ENCODE data around the gene EID2.

EID2 gene

DNA sequence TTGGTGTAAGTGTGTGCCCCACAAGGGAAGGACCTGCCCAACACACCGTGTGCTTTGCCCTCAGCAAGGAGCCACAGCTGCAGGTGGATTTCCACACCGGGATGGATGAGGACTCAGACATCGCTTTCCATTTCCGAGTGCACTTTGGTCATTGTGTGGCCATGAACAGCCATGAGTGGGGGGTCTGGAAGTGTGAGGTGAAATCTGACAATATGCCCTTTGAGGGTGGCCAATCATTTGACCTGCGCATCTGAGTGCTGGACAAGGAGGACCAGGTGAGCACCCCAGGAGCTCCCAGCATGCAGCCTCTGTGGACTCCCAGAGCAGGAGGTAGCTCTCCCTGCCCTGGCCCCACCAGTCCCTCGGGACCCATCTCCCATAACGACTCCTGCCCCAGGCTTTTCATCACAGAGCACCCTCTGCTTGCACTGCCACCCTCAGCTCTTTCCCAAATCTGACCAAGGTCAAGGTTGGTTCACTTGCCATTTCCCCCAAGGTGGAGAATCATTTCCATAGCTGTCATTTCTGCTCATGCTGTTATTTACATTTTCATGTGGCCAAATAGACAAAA, 13.2 kb upstream of the EID2 start:
- Histone ChIP-seq H3K27me3 (ENCODE audit: low read length) (no peaks in the 10 kb centered on the region), H3K36me3 (ENCODE audit: low read length) (no peaks in the 10 kb centered on the region), H4K20me1 (ENCODE audit: low read depth, low read length) (no peaks in the 10 kb centered on the region), H3K4me3 (ENCODE audit: insufficient read depth, low read length, poor library complexity, severe bottlenecking) (no peak overlapping the region), H3K9me2 (replicated peaks; ENCODE audit: insufficient read depth, low read length) (no peaks in the 10 kb centered on the region), H3K4me2 (ENCODE audit: low read depth, low read length, poor library complexity, severe bottlenecking) (no peak overlapping the region), H3F3A (ENCODE audit: insufficient read depth) (no peaks in the 10 kb centered on the region), H3K9ac (ENCODE audit: low read length) (no peak overlapping the region), H3K27ac (ENCODE audit: low read depth, low read length) (no peak overlapping the region), H3K9me3 (ENCODE audit: insufficient read depth, low read length) (no peaks in the 10 kb centered on the region), H3K79me2 (ENCODE audit: insufficient read depth, low read length) (no peaks in the 10 kb centered on the region), H2AFZ (ENCODE audit: low read depth, low read length, severe bottlenecking) (no peak overlapping the region)
- TF ChIP-seq, protein P1, sequence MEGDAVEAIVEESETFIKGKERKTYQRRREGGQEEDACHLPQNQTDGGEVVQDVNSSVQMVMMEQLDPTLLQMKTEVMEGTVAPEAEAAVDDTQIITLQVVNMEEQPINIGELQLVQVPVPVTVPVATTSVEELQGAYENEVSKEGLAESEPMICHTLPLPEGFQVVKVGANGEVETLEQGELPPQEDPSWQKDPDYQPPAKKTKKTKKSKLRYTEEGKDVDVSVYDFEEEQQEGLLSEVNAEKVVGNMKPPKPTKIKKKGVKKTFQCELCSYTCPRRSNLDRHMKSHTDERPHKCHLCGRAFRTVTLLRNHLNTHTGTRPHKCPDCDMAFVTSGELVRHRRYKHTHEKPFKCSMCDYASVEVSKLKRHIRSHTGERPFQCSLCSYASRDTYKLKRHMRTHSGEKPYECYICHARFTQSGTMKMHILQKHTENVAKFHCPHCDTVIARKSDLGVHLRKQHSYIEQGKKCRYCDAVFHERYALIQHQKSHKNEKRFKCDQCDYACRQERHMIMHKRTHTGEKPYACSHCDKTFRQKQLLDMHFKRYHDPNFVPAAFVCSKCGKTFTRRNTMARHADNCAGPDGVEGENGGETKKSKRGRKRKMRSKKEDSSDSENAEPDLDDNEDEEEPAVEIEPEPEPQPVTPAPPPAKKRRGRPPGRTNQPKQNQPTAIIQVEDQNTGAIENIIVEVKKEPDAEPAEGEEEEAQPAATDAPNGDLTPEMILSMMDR (IDR thresholded peaks at IDR 0.05; ENCODE audit: insufficient read depth, low read length, poor library complexity, severe bottlenecking), result no peak
- TF ChIP-seq EZH2phosphoT487 (conservative IDR thresholded peaks at IDR 0.05; ENCODE audit: low read length), result no peak

DNA sequence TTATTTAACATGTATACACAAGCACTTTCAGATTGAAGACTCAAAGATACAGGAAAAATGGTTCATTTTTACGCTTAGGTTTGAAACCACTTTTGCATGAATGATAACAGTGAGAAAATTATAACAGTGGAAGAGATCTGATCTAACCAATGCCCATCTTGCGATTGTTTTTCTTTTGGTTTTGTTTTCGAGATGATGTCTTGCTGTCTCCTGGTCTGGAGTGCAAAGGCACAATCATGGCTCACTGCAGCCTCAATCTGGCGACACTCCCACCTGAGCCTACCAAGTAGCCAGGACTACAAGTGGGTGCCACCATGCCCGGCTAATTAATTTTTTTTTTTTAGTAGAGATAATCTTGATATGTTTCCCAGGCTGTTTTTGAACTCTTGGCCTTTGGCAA, 10.2 kb upstream of the EID2 start:
- H2AFZ ChIP-seq (ENCODE audit: low read depth, low read length, severe bottlenecking), result no peak overlapping the region
- H3K36me3 ChIP-seq (ENCODE audit: low read length), result no peaks in the 10 kb centered on the region
- no peak overlapping the region for H3K4me2 ChIP-seq (ENCODE audit: low read depth, low read length, poor library complexity, severe bottlenecking)
- H3K9me2 ChIP-seq (replicated peaks; ENCODE audit: insufficient read depth, low read length), result no peaks in the 10 kb centered on the region
- no peaks in the 10 kb centered on the region for H3K27me3 ChIP-seq (ENCODE audit: low read length)
- no peaks in the 10 kb centered on the region for H4K20me1 ChIP-seq (ENCODE audit: low read depth, low read length)
- no peak overlapping the region for H3K27ac ChIP-seq (ENCODE audit: low read depth, low read length)
- H3K4me3 ChIP-seq (ENCODE audit: insufficient read depth, low read length, poor library complexity, severe bottlenecking), result no peak overlapping the region
- no peaks in the 10 kb centered on the region for H3F3A ChIP-seq (ENCODE audit: insufficient read depth)
- TF ChIP-seq EZH2phosphoT487 (conservative IDR thresholded peaks at IDR 0.05; ENCODE audit: low read length), result no peak
- no peak overlapping the region for H3K9ac ChIP-seq (ENCODE audit: low read length)
- no peaks in the 10 kb centered on the region for H3K79me2 ChIP-seq (ENCODE audit: insufficient read depth, low read length)
- no peaks in the 10 kb centered on the region for H3K9me3 ChIP-seq (ENCODE audit: insufficient read depth, low read length)

DNA sequence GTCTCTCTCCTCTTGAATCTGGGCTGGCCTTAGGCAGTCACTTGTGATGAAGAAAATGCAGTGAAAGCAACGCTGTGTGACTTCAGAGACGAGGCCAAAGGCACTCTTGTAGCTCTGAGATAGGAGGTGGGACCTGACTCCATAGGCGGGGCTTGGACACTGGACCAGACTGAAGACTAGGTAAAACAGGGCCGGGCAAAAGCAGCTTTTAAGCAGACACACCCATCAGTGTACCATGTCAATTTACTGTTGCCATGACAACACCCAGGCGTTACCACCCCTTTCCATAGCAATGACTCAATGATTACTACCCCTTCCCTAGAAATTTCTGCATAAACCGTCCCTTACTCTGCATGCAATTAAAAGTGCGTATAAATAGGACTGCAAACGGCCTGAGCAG, 6.6 kb upstream of the EID2 start:
- H3K27me3 ChIP-seq (ENCODE audit: low read length), result no peaks in the 10 kb centered on the region
- H4K20me1 ChIP-seq (ENCODE audit: low read depth, low read length), result no peaks in the 10 kb centered on the region
- H3K9me2 ChIP-seq (replicated peaks; ENCODE audit: insufficient read depth, low read length), result no peaks in the 10 kb centered on the region
- H3K9ac ChIP-seq (ENCODE audit: low read length), result no peak overlapping the region
- no peaks in the 10 kb centered on the region for H3K9me3 ChIP-seq (ENCODE audit: insufficient read depth, low read length)
- H3K27ac ChIP-seq (ENCODE audit: low read depth, low read length), result no peak overlapping the region
- no peaks in the 10 kb centered on the region for H3K36me3 ChIP-seq (ENCODE audit: low read length)
- no peaks in the 10 kb centered on the region for H3K79me2 ChIP-seq (ENCODE audit: insufficient read depth, low read length)
- H3K4me3 ChIP-seq (ENCODE audit: insufficient read depth, low read length, poor library complexity, severe bottlenecking), result no peak overlapping the region
- TF ChIP-seq EZH2phosphoT487 (conservative IDR thresholded peaks at IDR 0.05; ENCODE audit: low read length), result no peak
- TF ChIP-seq, protein P1 (IDR thresholded peaks at IDR 0.05; ENCODE audit: insufficient read depth, low read length, poor library complexity, severe bottlenecking), result no peak
- no peak overlapping the region for H3K4me2 ChIP-seq (ENCODE audit: low read depth, low read length, poor library complexity, severe bottlenecking)
- no peaks in the 10 kb centered on the region for H3F3A ChIP-seq (ENCODE audit: insufficient read depth)
- H2AFZ ChIP-seq (ENCODE audit: low read depth, low read length, severe bottlenecking), result no peak overlapping the region

DNA sequence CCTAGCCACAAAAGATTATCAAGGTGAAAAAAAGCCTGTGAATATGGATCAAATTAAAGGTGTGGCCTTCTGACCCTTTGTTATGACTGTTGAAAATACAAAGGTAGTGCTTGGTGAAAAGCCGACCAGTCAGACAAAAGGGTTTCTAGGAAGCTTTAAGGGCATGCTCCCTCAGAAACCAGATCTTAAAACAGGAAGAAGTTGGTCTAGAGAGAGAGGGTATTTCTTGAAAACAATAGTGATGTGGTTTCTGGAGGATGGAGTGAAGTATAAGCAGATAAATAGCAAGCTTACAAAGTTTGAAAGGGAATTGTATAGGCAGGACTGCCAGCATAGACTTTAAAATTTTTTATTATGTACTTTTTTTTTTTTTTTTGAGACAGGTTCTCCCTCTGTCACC, 5.0 kb upstream of the EID2 start:
- no peaks in the 10 kb centered on the region for H3K9me3 ChIP-seq (ENCODE audit: insufficient read depth, low read length)
- no peaks in the 10 kb centered on the region for H3K36me3 ChIP-seq (ENCODE audit: low read length)

More for the DNA sequence above, 5.0 kb upstream of the EID2 start:
- Histone ChIP-seq H3K79me2 (ENCODE audit: insufficient read depth, low read length) (no peaks in the 10 kb centered on the region), H3K4me2 (ENCODE audit: low read depth, low read length, poor library complexity, severe bottlenecking) (no peak overlapping the region), H3K9ac (ENCODE audit: low read length) (no peak overlapping the region), H4K20me1 (ENCODE audit: low read depth, low read length) (no peaks in the 10 kb centered on the region), H3K27ac (ENCODE audit: low read depth, low read length) (no peak overlapping the region), H2AFZ (ENCODE audit: low read depth, low read length, severe bottlenecking) (no peak overlapping the region), H3K9me2 (replicated peaks; ENCODE audit: insufficient read depth, low read length) (no peaks in the 10 kb centered on the region), H3F3A (ENCODE audit: insufficient read depth) (no peaks in the 10 kb centered on the region), H3K4me3 (ENCODE audit: insufficient read depth, low read length, poor library complexity, severe bottlenecking) (no peak overlapping the region), H3K27me3 (ENCODE audit: low read length) (no peaks in the 10 kb centered on the region)
- TF ChIP-seq EZH2phosphoT487 (conservative IDR thresholded peaks at IDR 0.05; ENCODE audit: low read length), result no peak
- TF ChIP-seq, protein P1 (IDR thresholded peaks at IDR 0.05; ENCODE audit: insufficient read depth, low read length, poor library complexity, severe bottlenecking), result no peak
